Measurements from ENCODE around the gene ARMC2. TPM values are rescaled to one million over a fixed set of nuclear protein-coding genes. Genes with fewer than 3 reads are reported as not detected.

The ARMC2 gene
- polyA plus RNA-seq, 3 donors = 1.7 to 7.4 (median 3.5) TPM

DNA sequence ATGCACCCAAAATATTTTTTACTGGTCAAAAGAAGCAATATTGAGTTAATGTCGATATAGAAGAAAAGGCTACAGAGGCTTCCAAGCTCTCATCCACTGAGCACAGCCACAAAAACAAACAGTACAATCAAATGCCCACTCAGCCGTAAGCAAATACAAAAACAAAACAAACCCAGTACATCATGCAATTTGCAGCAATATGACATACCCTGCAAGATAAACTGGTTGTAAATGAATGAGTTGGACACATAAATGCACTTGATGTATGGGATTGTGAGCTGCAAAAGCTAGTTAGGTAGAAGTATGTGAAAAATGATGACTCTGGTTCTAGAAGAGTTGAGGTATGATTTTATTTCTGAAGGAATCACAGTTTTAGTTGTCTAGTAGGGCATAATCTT lies 162.5 kb downstream of the ARMC2 start:
- Histone ChIP-seq H3K9ac (ENCODE audit: insufficient read depth, low read length, poor library complexity, severe bottlenecking) (no peak overlapping the region), H3K4me3 (replicated peaks in 1 of 3; ENCODE audit: low read depth in 2 of 3, low read length in 3 of 3) (no peak overlapping the region), H3K27ac (ENCODE audit: low read depth in 1 of 2, low read length in 2 of 2) (no peak overlapping the region), H3K9me3 (replicated peaks in 1 of 2; ENCODE audit: control insufficient read depth in 1 of 2, insufficient read depth in 1 of 2, low read length in 2 of 2) (no peaks in the 10 kb centered on the region), H3K4me1 (ENCODE audit: control insufficient read depth in 1 of 2, insufficient read depth in 2 of 2, low read length in 2 of 2) (peaks cover 21 to 22% of the 10 kb centered on the region in 2 donors), H2AFZ (ENCODE audit: insufficient read depth, low read depth, low read length, poor library complexity, severe bottlenecking) (no peak overlapping the region), H3K27me3 (ENCODE audit: control insufficient read depth in 2 of 2, insufficient read depth in 2 of 2, low read length in 2 of 2) (no peaks in the 10 kb centered on the region), H3K36me3 (replicated peaks in 1 of 2; ENCODE audit: control insufficient read depth in 1 of 2, insufficient read depth in 2 of 2, low read length in 2 of 2) (no peaks in the 10 kb centered on the region), H3K79me2 (ENCODE audit: insufficient read depth, low read length) (peaks cover 3% of the 10 kb centered on the region), H3K4me2 (replicated peaks; ENCODE audit: extremely low read depth, low read length, poor library complexity, severe bottlenecking) (no peak overlapping the region), H4K20me1 (ENCODE audit: insufficient read depth, low read length) (no peaks in the 10 kb centered on the region)
- DNase-seq = no peak
- TF ChIP-seq, protein P1, sequence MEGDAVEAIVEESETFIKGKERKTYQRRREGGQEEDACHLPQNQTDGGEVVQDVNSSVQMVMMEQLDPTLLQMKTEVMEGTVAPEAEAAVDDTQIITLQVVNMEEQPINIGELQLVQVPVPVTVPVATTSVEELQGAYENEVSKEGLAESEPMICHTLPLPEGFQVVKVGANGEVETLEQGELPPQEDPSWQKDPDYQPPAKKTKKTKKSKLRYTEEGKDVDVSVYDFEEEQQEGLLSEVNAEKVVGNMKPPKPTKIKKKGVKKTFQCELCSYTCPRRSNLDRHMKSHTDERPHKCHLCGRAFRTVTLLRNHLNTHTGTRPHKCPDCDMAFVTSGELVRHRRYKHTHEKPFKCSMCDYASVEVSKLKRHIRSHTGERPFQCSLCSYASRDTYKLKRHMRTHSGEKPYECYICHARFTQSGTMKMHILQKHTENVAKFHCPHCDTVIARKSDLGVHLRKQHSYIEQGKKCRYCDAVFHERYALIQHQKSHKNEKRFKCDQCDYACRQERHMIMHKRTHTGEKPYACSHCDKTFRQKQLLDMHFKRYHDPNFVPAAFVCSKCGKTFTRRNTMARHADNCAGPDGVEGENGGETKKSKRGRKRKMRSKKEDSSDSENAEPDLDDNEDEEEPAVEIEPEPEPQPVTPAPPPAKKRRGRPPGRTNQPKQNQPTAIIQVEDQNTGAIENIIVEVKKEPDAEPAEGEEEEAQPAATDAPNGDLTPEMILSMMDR (IDR thresholded peaks at IDR 0.05) = no peak
- no CpG with 5 or more reads among the region's 2 CpGs for WGBS (ENCODE audit: insufficient coverage)
- no peak overlapping the region for H3K27ac Mint-ChIP-seq
- intact Hi-C loops (cut with micrococcal nuclease) = loop anchor here (5.0 to 10.0 kb wide), 3 partner anchors 43 to 64 kb away; no protein-coding TSS in a partner anchor
- H3K4me3 Mint-ChIP-seq = no peak overlapping the region
- peaks cover 0 to 2% (median 0%) of the 10 kb centered on the region in 3 donors for H3K27me3 Mint-ChIP-seq (ENCODE audit: low read depth in 3 of 3)
- H3K9me3 Mint-ChIP-seq = no peaks in the 10 kb centered on the region
- H3K4me1 Mint-ChIP-seq = peaks cover 49% of the 10 kb centered on the region
- H3K36me3 Mint-ChIP-seq = peaks cover 0 to 1% of the 10 kb centered on the region in 2 donors

DNA sequence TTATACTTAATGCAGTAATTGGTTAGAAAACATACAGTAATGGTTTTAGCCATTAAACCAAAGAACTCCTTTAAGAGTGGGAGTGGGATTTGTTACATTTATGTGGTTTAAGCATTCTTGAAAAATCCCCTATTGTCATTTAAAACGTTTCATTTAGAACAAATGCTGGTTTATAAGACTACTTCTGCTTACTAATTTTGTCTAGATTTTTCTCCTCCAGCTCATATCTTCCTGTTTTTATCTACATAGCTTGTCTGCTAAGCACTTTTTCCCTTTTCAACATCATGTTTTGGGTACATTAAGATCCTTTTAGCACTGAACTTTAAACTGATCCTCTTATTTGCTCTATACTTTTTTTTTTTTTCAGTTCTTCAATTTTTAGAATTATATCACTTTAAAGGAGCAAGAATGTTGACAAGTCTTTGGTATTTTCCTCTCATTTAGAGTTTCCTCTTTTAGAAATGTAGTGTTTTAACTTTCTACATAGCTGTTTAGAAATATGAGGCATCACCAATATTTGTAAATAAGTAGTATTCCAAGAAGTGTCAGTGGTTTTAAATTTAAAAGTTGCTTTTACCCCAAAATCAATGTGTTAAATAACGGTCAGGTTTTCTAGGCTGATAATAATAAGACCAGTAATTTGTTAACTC lies 165.6 kb downstream of the ARMC2 start:
- Histone ChIP-seq H3K4me2 (replicated peaks; ENCODE audit: extremely low read depth, low read length, poor library complexity, severe bottlenecking) (peak overlapping the region; percentile 9), H2AFZ (ENCODE audit: insufficient read depth, low read depth, low read length, poor library complexity, severe bottlenecking) (no peak overlapping the region), H3K27me3 (ENCODE audit: control insufficient read depth in 2 of 2, insufficient read depth in 2 of 2, low read length in 2 of 2) (no peaks in the 10 kb centered on the region), H3K4me3 (replicated peaks in 1 of 3; ENCODE audit: low read depth in 2 of 3, low read length in 3 of 3) (peak overlapping the region in 1 of 3 experiments; percentile 13), H3K79me2 (ENCODE audit: insufficient read depth, low read length) (no peaks in the 10 kb centered on the region), H3K4me1 (ENCODE audit: control insufficient read depth in 1 of 2, insufficient read depth in 2 of 2, low read length in 2 of 2) (peaks cover 21% of the 10 kb centered on the region in 2 donors), H3K27ac (ENCODE audit: low read depth in 1 of 2, low read length in 2 of 2) (peak overlapping the region; percentile 11 to 76), H4K20me1 (ENCODE audit: insufficient read depth, low read length) (no peaks in the 10 kb centered on the region), H3K36me3 (replicated peaks in 1 of 2; ENCODE audit: control insufficient read depth in 1 of 2, insufficient read depth in 2 of 2, low read length in 2 of 2) (no peaks in the 10 kb centered on the region), H3K9me3 (replicated peaks in 1 of 2; ENCODE audit: control insufficient read depth in 1 of 2, insufficient read depth in 1 of 2, low read length in 2 of 2) (no peaks in the 10 kb centered on the region), H3K9ac (ENCODE audit: insufficient read depth, low read length, poor library complexity, severe bottlenecking) (no peak overlapping the region)
- no CpG with 5 or more reads among the region's 2 CpGs for WGBS (ENCODE audit: insufficient coverage)
- H3K4me3 Mint-ChIP-seq = peak overlapping the region; percentile 50 to 51
- TF ChIP-seq, protein P1 (IDR thresholded peaks at IDR 0.05) = no peak
- peaks cover 39% of the 10 kb centered on the region for H3K4me1 Mint-ChIP-seq
- H3K9me3 Mint-ChIP-seq = no peaks in the 10 kb centered on the region
- H3K36me3 Mint-ChIP-seq = no peaks in the 10 kb centered on the region
- H3K27ac Mint-ChIP-seq = peak overlapping the region; percentile 78 to 95 (median 88)
- DNase-seq = peak; percentile 19 to 41 (median 32)
- H3K27me3 Mint-ChIP-seq (ENCODE audit: low read depth in 3 of 3) = peaks cover 0 to 2% (median 0%) of the 10 kb centered on the region in 3 donors
- intact Hi-C loops (cut with micrococcal nuclease) = loop anchor here (5.0 to 10.0 kb wide), 3 partner anchors 46 to 61 kb away; no protein-coding TSS in a partner anchor

All from CD14-positive monocyte (primary cell).